WTC11 (cell line): Measurements from ENCODE around the gene C3orf22. TPM values are rescaled to one million over a fixed set of nuclear protein-coding genes. Genes with fewer than 3 reads are reported as not detected.

Experiments used
- ATAC-seq: fragments of 200-7000 bp; cut with Tn5 transposase; 2 replicates; pipeline ENCODE4 v1.10.0; 2021; ENCODE audit warnings: mild to moderate bottlenecking, moderate library complexity
- CTCF ChIA-PET: fragments of 300-600 bp; sonication (Branson Sonifier 250); formaldehyde crosslinking; loops from one replicate; lab custom pipeline; 2021; ENCODE audit warnings: antibody characterized with exemption; lab: Charles Lee
- POLR2A ChIA-PET: fragments of 350-600 bp; sonication (Branson Sonifier 250); formaldehyde crosslinking; loops from one replicate; lab custom pipeline; 2021; ENCODE audit warnings: antibody characterized with exemption; lab: Charles Lee
- DNase-seq: peaks from one replicate; pipeline ENCODE4 v3.0.0; 2021; ENCODE audit warnings: low spot score
- H3K27ac Mint-ChIP-seq: 2 replicates; pipeline ENCODE4 v1.8.0; 2021; ENCODE audit warnings: mixed read lengths
- H3K27me3 Mint-ChIP-seq: 2 replicates; pipeline ENCODE4 v1.8.0; 2021; ENCODE audit warnings: low read depth, mild to moderate bottlenecking, moderate library complexity, mixed read lengths
- H3K36me3 Mint-ChIP-seq: 2 replicates; pipeline ENCODE4 v1.8.0; 2021; ENCODE audit warnings: mixed read lengths
- H3K4me1 Mint-ChIP-seq: 2 replicates; pipeline ENCODE4 v1.8.0; 2022; ENCODE audit warnings: mixed read lengths
- H3K4me3 Mint-ChIP-seq: 2 replicates; pipeline ENCODE4 v1.8.0; 2021; ENCODE audit warnings: mild to moderate bottlenecking, moderate library complexity, mixed read lengths
- H3K9me3 Mint-ChIP-seq: 2 replicates; pipeline ENCODE4 v1.8.0; 2021; ENCODE audit warnings: mixed read lengths
- E2F1 ChIP-seq: sonication (generic); formaldehyde crosslinking; IDR thresholded peaks from 2 replicates; pipeline ENCODE4 v1.8.0; 2022; ENCODE audit warnings: mild to moderate bottlenecking, missing genetic modification reagents
- E2F5 ChIP-seq: sonication (generic); formaldehyde crosslinking; IDR thresholded peaks from 2 replicates; pipeline ENCODE4 v1.8.1; 2022; ENCODE audit warnings: mild to moderate bottlenecking, moderate library complexity, missing genetic modification reagents
- EMX1 ChIP-seq: fragments of 250-450 bp; sonication (Bioruptor Pico); IDR thresholded peaks from 2 replicates; pipeline ENCODE4 v1.8.0; 2021; ENCODE audit warnings: mild to moderate bottlenecking
- FOXP1 ChIP-seq: sonication (generic); formaldehyde crosslinking; IDR thresholded peaks from 2 replicates; pipeline ENCODE4 v1.8.0; 2022; ENCODE audit warnings: missing genetic modification reagents, mild to moderate bottlenecking, moderate library complexity, borderline replicate concordance
- GABPB1 ChIP-seq: sonication (generic); formaldehyde crosslinking; IDR thresholded peaks from 2 replicates; pipeline ENCODE4 v1.8.1; 2023; ENCODE audit warnings: mild to moderate bottlenecking, missing genetic modification reagents
- KAT7 ChIP-seq: sonication (generic); formaldehyde crosslinking; IDR thresholded peaks from 2 replicates; pipeline ENCODE4 v1.8.1; 2023; ENCODE audit warnings: missing genetic modification reagents, mild to moderate bottlenecking, borderline replicate concordance
- NR1H2 ChIP-seq: sonication (generic); formaldehyde crosslinking; IDR thresholded peaks from 2 replicates; pipeline ENCODE4 v1.9.0; 2021; ENCODE audit warnings: mild to moderate bottlenecking, moderate library complexity, missing genetic modification reagents
- PRDM15 ChIP-seq: sonication (generic); formaldehyde crosslinking; IDR thresholded peaks from 2 replicates; pipeline ENCODE4 v1.8.0; 2022; ENCODE audit warnings: missing genetic modification reagents
- PREB ChIP-seq: sonication (generic); formaldehyde crosslinking; IDR thresholded peaks from 2 replicates; pipeline ENCODE4 v1.8.1; 2022; ENCODE audit warnings: mild to moderate bottlenecking, missing genetic modification reagents, moderate library complexity, borderline replicate concordance
- TEAD4 ChIP-seq: sonication (generic); formaldehyde crosslinking; IDR thresholded peaks from 2 replicates; pipeline ENCODE4 v1.8.0; 2022; ENCODE audit warnings: mild to moderate bottlenecking, missing genetic modification reagents
- USF1 ChIP-seq: sonication (generic); formaldehyde crosslinking; IDR thresholded peaks from 2 replicates; pipeline ENCODE4 v1.8.0; 2022; ENCODE audit warnings: mild to moderate bottlenecking, missing genetic modification reagents
- ZNF219 ChIP-seq: sonication (generic); formaldehyde crosslinking; IDR thresholded peaks from 2 replicates; pipeline ENCODE4 v1.8.0; 2023; ENCODE audit warnings: missing genetic modification reagents, mild to moderate bottlenecking, borderline replicate concordance
- ZNF263 ChIP-seq: sonication (generic); formaldehyde crosslinking; IDR thresholded peaks from 2 replicates; pipeline ENCODE4 v1.8.1; 2022; ENCODE audit warnings: low read depth, mild to moderate bottlenecking, moderate library complexity, missing genetic modification reagents
- ZNF317 ChIP-seq: sonication (generic); formaldehyde crosslinking; IDR thresholded peaks from 2 replicates; pipeline ENCODE4 v1.8.1; 2023; ENCODE audit warnings: low read depth, mild to moderate bottlenecking, moderate library complexity, missing genetic modification reagents, borderline replicate concordance
- ZNF423 ChIP-seq: fragments of 250-450 bp; sonication (Bioruptor Pico); IDR thresholded peaks from 2 replicates; pipeline ENCODE4 v2.1.2; 2022; ENCODE audit warnings: mild to moderate bottlenecking, moderate library complexity
- total RNA-seq: library from RNA; stranded (reverse); gene quantifications from 3 replicates; pipeline ENCODE4 v1.2.3, GENCODE V29; 2021

Gene C3orf22
- total RNA-seq, 1 experiment from 2014 or later: not detected

- TF ChIP-seq ZNF423: no peak
- no peak for TF ChIP-seq PRDM15
- TF ChIP-seq KAT7 (CRISPR knock-in tag): no peak
- TF ChIP-seq FOXP1 (CRISPR knock-in tag): no peak
- TF ChIP-seq ZNF317 (CRISPR knock-in tag): no peak
- TF ChIP-seq GABPB1 (CRISPR knock-in tag): no peak
- no peak for TF ChIP-seq E2F5 (CRISPR knock-in tag)
- TF ChIP-seq E2F1: no peak
- no peak for TF ChIP-seq ZNF219 (CRISPR knock-in tag)
Observed at GRCh38 chr3:126517986-126518778, 40.5 kb downstream of the C3orf22 start (continued).

- CTCF ChIA-PET: no interaction called here
- no peak within 1 kb of the TSS for H3K27ac Mint-ChIP-seq
- ATAC-seq (no peak), DNase-seq (no peak)
- no peak for TF ChIP-seq PREB (CRISPR knock-in tag)
- TF ChIP-seq EMX1 (CRISPR knock-in tag): no peak
- no peak for TF ChIP-seq NR1H2 (CRISPR knock-in tag)
- TF ChIP-seq TEAD4 (CRISPR knock-in tag): no peak
- TF ChIP-seq ZNF263 (CRISPR knock-in tag): no peak
- H3K9me3 Mint-ChIP-seq: no peaks in the 10 kb centered on the region
- peaks cover 3% of the 10 kb centered on the region for H3K4me1 Mint-ChIP-seq
- H3K27me3 Mint-ChIP-seq: peaks cover under 1% of the 10 kb centered on the region
- H3K4me3 Mint-ChIP-seq: no peak within 1 kb of the TSS
- POLR2A ChIA-PET: no interaction called here
- H3K36me3 Mint-ChIP-seq: no peaks in the 10 kb centered on the region
Observed at GRCh38 chr3:126517291-126517951, 41.3 kb downstream of the C3orf22 start, which contains the start of gene UROC1. Gene UROC1 (minus strand): TSS chr3:126517773. CDS start chr3:126517719, 54 bp downstream.

- ATAC-seq (no peak), DNase-seq (no peak)
- no peaks in the 10 kb centered on the region; the same call in 1 of the 2 replicates for H3K4me1 Mint-ChIP-seq
- TF ChIP-seq USF1: no peak
- ChIA-PET CTCF (interaction anchor here (0.6 kb wide), 2 partner anchors 21 to 1292 kb away, joined by 3 read pairs; no protein-coding TSS in a partner anchor), POLR2A (no interaction called here)
- no peaks in the 10 kb centered on the region for H3K9me3 Mint-ChIP-seq
- no peaks in the 10 kb centered on the region for H3K27me3 Mint-ChIP-seq
- no peak overlapping the region for H3K4me3 Mint-ChIP-seq
- no peak overlapping the region for H3K27ac Mint-ChIP-seq
- no peaks in the 10 kb centered on the region for H3K36me3 Mint-ChIP-seq
Observed at GRCh38 chr3:126516936-126517290, 41.8 kb downstream of the C3orf22 start.
